HCT116 (cell line): ENCODE results near the gene MTURN. TPM values are rescaled to one million over a fixed set of nuclear protein-coding genes. Genes with fewer than 3 reads are reported as not detected.

Experiments used
- ATAC-seq: fragments of 200-7000 bp; cut with Tn5 transposase; 2 replicates; pipeline ENCODE4 v1.9.1; 2020; ENCODE audit warnings: mild to moderate bottlenecking, moderate library complexity
- BruUV-seq: library from RNA; stranded (reverse); fragments of 400-500 nt; replicated peaks from 2 replicates; lab custom pipeline; 2021; lab: Mats Ljungman, UMichigan
- CTCF ChIA-PET: fragments of 300-600 bp; sonication (Branson Sonifier 250); formaldehyde crosslinking; loops from one replicate; lab custom pipeline; 2021; ENCODE audit warnings: antibody characterized with exemption; lab: Charles Lee
- POLR2A ChIA-PET: fragments of 300-600, 350-600 bp; sonication (Branson Sonifier 250); formaldehyde crosslinking; loops from one replicate; lab custom pipeline; 2021; ENCODE audit warnings: antibody characterized with exemption; lab: Charles Lee
- RAD21 ChIA-PET, 2 experiments: fragments of 300-600 bp; sonication (Branson Sonifier 250); formaldehyde crosslinking; loops; one replicate each; lab custom pipeline; 2023; ENCODE audit warnings: low total read pairs in 2 of 2; ENCODE audit not compliant: uncharacterized antibody in 2 of 2, unreplicated experiment in 2 of 2, low non-redundant PET in 1 of 2; lab: Charles Lee
- DNase-seq: peaks from one replicate; pipeline ENCODE4 v3.0.0-alpha.2; 2010; ENCODE audit warnings: low read depth, low spot score
- H2AFZ ChIP-seq: fragments of 200-600 bp; shearing (Covaris generic), sonication (generic); 2 replicates; pipeline ENCODE4 v1.6.1; 2017; ENCODE audit warnings: low read depth, mixed run types, mixed read lengths, antibody characterized with exemption, low read length; ENCODE audit not compliant: poor library complexity, severe bottlenecking
- H3K27ac ChIP-seq: 2 replicates; pipeline ENCODE4 v1.5.1; 2012; ENCODE audit warnings: low read depth, low read length
- H3K27me3 ChIP-seq: fragments of 200-600 bp; sonication (generic); 2 replicates; pipeline ENCODE4 v1.6.1; 2016; ENCODE audit warnings: mixed run types, low read length, mixed read lengths; ENCODE audit not compliant: insufficient read depth
- H3K36me3 ChIP-seq, 2 experiments: fragments of 200-500 bp in 1 of 2; fragments of 200-600 bp in 1 of 2; sonication (Bioruptor generic) in 1 of 2; sonication (generic) in 1 of 2; 2 replicates each; pipeline versions ENCODE4 v1.5.1 to v1.6.1; 2014 to 2016; ENCODE audit warnings: low read length in 2 of 2, inconsistent platforms in 1 of 2, mixed read lengths in 1 of 2, mixed run types in 1 of 2; ENCODE audit not compliant: insufficient read depth in 2 of 2, control insufficient read depth in 1 of 2
- H3K4me1 ChIP-seq, 2 experiments: fragments of 200-600 bp in 1 of 2; sonication (generic) in 1 of 2; 2 replicates each; pipeline versions ENCODE4 v1.5.1 to v1.6.1; 2012 to 2017; ENCODE audit warnings: low read length in 2 of 2, inconsistent platforms in 1 of 2, mild to moderate bottlenecking in 1 of 2, mixed read lengths in 1 of 2, mixed run types in 1 of 2, moderate library complexity in 1 of 2; ENCODE audit not compliant: insufficient read depth in 2 of 2, control insufficient read depth in 1 of 2
- H3K4me2 ChIP-seq: fragments of 200-600 bp; sonication (generic); 2 replicates; pipeline ENCODE4 v1.6.1; 2017; ENCODE audit warnings: mixed run types, low read length, mixed read lengths
- H3K4me3 ChIP-seq, 2 experiments: fragments of 200-600 bp in 1 of 2; sonication (generic) in 1 of 2; replicated peaks in 1 of 2; 2 replicates each; pipeline ENCODE4 v1.5.1; 2011 to 2016; ENCODE audit warnings: low read length in 2 of 2, control low read depth in 1 of 2, low read depth in 1 of 2, mild to moderate bottlenecking in 1 of 2, mixed read lengths in 1 of 2, mixed run types in 1 of 2
- H3K79me2 ChIP-seq: fragments of 200-600 bp; sonication (generic); 2 replicates; pipeline ENCODE4 v1.6.1; 2017; ENCODE audit warnings: mild to moderate bottlenecking, mixed run types, low read length, moderate library complexity, mixed read lengths; ENCODE audit not compliant: insufficient read depth
- H3K9ac ChIP-seq: fragments of 200-600 bp; sonication (generic); 2 replicates; pipeline ENCODE4 v1.6.1; 2016; ENCODE audit warnings: low read length, mixed read lengths
- H3K9me2 ChIP-seq: fragments of 200-600 bp; sonication (generic), shearing (Covaris generic); 2 replicates; pipeline ENCODE4 v1.6.1; 2017; ENCODE audit warnings: mixed run types, mild to moderate bottlenecking, moderate library complexity; ENCODE audit not compliant: insufficient read depth
- H3K9me3 ChIP-seq, 2 experiments: fragments of 200-500 bp in 1 of 2; fragments of 200-600 bp in 1 of 2; sonication (Bioruptor generic) in 1 of 2; sonication (generic) in 1 of 2; 2 replicates each; pipeline ENCODE4 v1.6.1; 2014 to 2017; ENCODE audit warnings: low read length in 2 of 2, mixed read lengths in 2 of 2, inconsistent platforms in 1 of 2, low read depth in 1 of 2, mild to moderate bottlenecking in 1 of 2, mixed run types in 1 of 2, moderate library complexity in 1 of 2; ENCODE audit not compliant: control insufficient read depth in 1 of 2, insufficient read depth in 1 of 2
- H4K20me1 ChIP-seq: fragments of 200-600 bp; sonication (generic), shearing (Covaris generic); 2 replicates; pipeline ENCODE4 v1.6.1; 2017; ENCODE audit warnings: mixed run types, mild to moderate bottlenecking, moderate library complexity; ENCODE audit not compliant: insufficient read depth
- CBX3 ChIP-seq: IDR thresholded peaks from 2 replicates; pipeline ENCODE4 v1.6.1; 2012; ENCODE audit warnings: low read depth
- CEBPB ChIP-seq: IDR thresholded peaks from 2 replicates; pipeline ENCODE4 v1.6.1; 2012; ENCODE audit warnings: low read depth
- ELF1 ChIP-seq: IDR thresholded peaks from 2 replicates; pipeline ENCODE4 v1.6.1; 2012; ENCODE audit warnings: low read depth, borderline replicate concordance
- EZH2 ChIP-seq: fragments of 200-600 bp; sonication (generic); IDR thresholded peaks from 2 replicates; pipeline ENCODE4 v1.6.1; 2017; ENCODE audit warnings: antibody characterized with exemption, mixed run types
- SP1 ChIP-seq: IDR thresholded peaks from 2 replicates; pipeline ENCODE4 v1.6.1; 2012; ENCODE audit warnings: low read depth
- YY1 ChIP-seq: IDR thresholded peaks from 2 replicates; pipeline ENCODE4 v1.6.1; 2011; ENCODE audit warnings: low read length, low read depth, moderate library complexity, mild to moderate bottlenecking; ENCODE audit not compliant: insufficient replicate concordance; ENCODE audit errors: extremely low read depth
- ZNF274 ChIP-seq: fragments of 200-500 bp; sonication (Bioruptor generic); IDR thresholded peaks from 2 replicates; pipeline ENCODE4 v1.6.1; 2014; ENCODE audit warnings: mild to moderate bottlenecking, low read depth, low read length, inconsistent platforms
- intact Hi-C: fragments of 100-400 bp; cut with micrococcal nuclease; formaldehyde crosslinking; loops from 2 replicates; pipeline ENCODE4 v1.10.0; 2022
- total RNA-seq: library from RNA; stranded (reverse); gene quantifications from one replicate; pipeline ENCODE4 v1.2.1, GENCODE V29; 2021; ENCODE audit not compliant: unreplicated experiment
- TF ChIP-seq, protein P1 (sequence below): IDR thresholded peaks from 2 replicates; pipeline ENCODE4 v1.6.1; 2012; ENCODE audit warnings: low read depth

MTURN gene
- total RNA-seq, 1 experiment from 2014 or later = 7.5 TPM

GRCh38 chr7:30086529-30086928 is 48.3 kb upstream of the MTURN start:
- no peak for DNase-seq
- intact Hi-C loops = no loop called here
- POLR2A ChIA-PET = no interaction called here
- H3K27me3 ChIP-seq = no peaks in the 10 kb centered on the region
- no peak overlapping the region for H3K4me3 ChIP-seq
- peaks cover 0 to 3% of the 10 kb centered on the region in 2 experiments; a peak in 1 of 4 replicates for H3K4me1 ChIP-seq
- RAD21 ChIA-PET = no interaction called here
- H3K9me2 ChIP-seq = no peaks in the 10 kb centered on the region
- no peaks in the 10 kb centered on the region for H4K20me1 ChIP-seq
- ATAC-seq = no peak
- no peak overlapping the region for H3K27ac ChIP-seq
- TF ChIP-seq CEBPB (no peak), ELF1 (no peak), EZH2 (no peak), ZNF274 (no peak), CBX3 (no peak), YY1 (no peak), SP1 (no peak)
- TF ChIP-seq, protein P1, sequence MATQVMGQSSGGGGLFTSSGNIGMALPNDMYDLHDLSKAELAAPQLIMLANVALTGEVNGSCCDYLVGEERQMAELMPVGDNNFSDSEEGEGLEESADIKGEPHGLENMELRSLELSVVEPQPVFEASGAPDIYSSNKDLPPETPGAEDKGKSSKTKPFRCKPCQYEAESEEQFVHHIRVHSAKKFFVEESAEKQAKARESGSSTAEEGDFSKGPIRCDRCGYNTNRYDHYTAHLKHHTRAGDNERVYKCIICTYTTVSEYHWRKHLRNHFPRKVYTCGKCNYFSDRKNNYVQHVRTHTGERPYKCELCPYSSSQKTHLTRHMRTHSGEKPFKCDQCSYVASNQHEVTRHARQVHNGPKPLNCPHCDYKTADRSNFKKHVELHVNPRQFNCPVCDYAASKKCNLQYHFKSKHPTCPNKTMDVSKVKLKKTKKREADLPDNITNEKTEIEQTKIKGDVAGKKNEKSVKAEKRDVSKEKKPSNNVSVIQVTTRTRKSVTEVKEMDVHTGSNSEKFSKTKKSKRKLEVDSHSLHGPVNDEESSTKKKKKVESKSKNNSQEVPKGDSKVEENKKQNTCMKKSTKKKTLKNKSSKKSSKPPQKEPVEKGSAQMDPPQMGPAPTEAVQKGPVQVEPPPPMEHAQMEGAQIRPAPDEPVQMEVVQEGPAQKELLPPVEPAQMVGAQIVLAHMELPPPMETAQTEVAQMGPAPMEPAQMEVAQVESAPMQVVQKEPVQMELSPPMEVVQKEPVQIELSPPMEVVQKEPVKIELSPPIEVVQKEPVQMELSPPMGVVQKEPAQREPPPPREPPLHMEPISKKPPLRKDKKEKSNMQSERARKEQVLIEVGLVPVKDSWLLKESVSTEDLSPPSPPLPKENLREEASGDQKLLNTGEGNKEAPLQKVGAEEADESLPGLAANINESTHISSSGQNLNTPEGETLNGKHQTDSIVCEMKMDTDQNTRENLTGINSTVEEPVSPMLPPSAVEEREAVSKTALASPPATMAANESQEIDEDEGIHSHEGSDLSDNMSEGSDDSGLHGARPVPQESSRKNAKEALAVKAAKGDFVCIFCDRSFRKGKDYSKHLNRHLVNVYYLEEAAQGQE = no peak
- H3K36me3 ChIP-seq = no peaks in the 10 kb centered on the region
- BruUV-seq = no TSS peak
- CTCF ChIA-PET = no interaction called here
- H2AFZ ChIP-seq = no peak overlapping the region
- no peak overlapping the region for H3K9ac ChIP-seq
- no peaks in the 10 kb centered on the region for H3K79me2 ChIP-seq
- H3K4me2 ChIP-seq = no peak overlapping the region
- H3K9me3 ChIP-seq = no peaks in the 10 kb centered on the region
